ENCODE results near the gene ZNF574.

Gene ZNF574

DNA sequence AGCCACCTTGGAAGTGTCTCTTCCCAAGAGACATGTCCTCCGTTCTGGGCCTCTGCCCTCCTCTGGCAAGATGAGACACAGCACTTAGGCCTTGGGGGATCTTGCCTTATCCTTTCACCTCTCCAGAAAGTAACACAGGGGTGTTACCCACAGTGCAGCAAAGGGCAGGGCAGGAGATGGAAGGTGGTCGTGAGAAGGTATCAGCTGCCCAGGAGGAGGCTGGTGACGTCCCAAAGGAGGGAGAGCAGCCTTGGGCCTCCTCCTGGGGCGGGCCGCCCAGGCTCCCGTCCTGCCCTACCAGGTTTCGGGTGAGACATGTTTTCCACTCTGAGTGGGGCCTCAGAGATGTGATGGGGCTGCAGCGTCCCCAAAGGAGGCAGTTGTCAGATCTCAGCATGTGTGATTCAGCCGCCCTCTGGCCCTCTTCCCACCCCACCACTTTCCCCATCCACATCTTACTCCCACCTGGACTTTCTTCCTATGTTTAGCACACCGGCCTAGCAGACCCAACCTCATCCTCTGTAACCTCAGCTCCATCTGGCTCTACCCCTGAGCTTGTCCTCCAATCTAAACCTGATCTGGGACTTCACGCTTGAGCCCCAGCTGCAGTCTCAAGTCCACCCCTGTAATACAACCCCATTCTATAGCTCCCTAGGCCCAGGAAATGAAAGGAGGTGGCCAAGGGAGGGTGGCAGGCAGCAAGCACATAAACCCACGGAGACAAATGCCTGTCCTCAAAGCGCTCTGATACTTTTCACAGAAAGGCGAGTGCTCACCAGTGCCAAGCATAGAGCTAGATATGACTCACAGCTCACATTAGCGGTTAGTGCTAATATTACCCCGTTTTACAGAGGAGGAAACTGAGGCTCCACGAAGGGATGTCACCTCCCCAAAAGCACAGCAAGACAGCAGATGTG, 47.0 kb downstream of the ZNF574 start:
- DNase-seq (ENCODE audit: low read depth in 4 of 4, low spot score in 1 of 4), result peak in 3 of 4 experiments; percentile 55 to 77 (median 63)

DNA sequence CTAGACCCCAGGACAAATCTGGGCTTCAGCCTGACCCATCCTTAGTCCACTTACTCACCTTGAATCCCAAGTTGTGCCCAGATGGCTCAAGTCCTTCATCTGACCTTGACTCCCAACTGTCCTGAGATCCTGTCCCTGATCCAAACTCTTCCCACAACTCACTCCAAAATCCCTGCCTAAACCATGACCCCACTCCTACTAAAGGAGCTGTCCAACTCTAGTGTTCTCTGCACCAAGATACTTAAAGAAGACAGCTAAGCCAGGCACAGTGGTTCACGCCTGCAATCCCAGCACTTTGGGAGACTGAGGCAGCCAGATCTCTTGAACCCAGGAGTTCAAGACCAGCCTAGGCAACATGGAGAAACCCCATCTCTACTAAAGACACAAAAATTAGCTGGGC, 47.8 kb downstream of the ZNF574 start:
- no peak for DNase-seq (ENCODE audit: low read depth in 4 of 4, low spot score in 1 of 4)

DNA sequence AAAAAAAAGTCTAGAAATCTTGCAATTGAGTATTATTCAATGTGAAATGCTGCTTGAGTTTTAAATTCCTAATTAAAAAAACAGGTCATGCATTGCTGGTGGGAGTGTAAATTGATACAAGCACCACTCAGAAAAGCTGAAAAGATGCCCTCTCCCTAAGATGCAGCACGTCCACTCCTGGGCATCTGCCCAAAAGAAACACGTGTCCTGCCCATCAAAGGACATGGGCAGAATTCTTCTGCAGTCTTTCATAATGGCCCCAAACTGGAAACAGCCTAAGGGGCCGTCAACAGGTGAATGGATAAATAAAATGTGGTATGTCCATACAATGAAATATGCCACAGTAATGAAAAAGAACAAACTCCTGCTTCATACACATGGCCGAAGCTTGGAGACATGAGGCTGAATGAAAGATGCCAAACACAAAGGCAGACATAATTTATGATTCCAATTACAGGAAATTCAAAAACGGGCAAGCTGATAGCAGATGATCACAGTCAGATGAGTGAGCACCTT, 48.5 kb downstream of the ZNF574 start:
- DNase-seq (ENCODE audit: low read depth in 4 of 4, low spot score in 1 of 4), result no peak

DNA sequence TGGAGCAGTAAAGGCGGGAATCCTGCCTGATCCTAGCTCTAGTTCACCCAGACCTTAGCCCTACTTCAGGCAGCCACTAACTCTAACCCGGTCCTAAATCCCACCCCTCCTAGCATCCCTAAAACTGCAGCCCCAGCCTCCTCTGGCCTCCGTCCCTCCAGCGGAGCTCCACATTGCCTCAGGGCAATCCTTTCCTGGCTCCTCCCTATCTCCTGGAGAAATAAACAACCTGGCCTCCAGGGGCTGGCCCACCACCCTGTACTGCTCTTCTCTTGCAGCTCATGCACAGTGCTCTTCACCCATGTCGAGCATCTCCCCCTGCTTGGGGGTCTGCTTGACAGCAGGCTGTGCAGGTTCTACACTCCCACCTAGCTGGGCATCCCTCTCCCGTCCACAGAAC, 49.6 kb downstream of the ZNF574 start:
- no peak for DNase-seq (ENCODE audit: low read depth in 4 of 4, low spot score in 1 of 4)

DNA sequence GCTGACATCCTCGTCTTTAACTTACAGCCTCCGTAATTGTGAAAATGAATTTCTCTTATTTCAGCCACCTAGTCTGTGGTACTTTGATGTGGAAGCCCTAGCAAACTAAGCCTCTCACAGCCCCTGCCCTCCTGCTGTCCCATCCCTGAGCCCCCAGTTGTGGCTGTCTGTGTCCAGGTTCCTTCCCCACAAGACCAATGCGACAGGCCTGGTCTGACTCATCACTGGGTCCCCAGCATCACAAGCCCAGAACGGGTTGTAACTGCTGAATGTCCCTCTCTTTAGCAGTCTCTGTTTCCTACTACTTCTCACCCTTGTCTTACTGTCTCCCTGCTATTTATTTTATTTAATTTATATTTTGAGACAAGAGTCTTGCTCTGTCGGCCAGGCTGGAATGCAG, 50.6 kb downstream of the ZNF574 start:
- no peak for DNase-seq (ENCODE audit: low read depth in 4 of 4, low spot score in 1 of 4)

DNA sequence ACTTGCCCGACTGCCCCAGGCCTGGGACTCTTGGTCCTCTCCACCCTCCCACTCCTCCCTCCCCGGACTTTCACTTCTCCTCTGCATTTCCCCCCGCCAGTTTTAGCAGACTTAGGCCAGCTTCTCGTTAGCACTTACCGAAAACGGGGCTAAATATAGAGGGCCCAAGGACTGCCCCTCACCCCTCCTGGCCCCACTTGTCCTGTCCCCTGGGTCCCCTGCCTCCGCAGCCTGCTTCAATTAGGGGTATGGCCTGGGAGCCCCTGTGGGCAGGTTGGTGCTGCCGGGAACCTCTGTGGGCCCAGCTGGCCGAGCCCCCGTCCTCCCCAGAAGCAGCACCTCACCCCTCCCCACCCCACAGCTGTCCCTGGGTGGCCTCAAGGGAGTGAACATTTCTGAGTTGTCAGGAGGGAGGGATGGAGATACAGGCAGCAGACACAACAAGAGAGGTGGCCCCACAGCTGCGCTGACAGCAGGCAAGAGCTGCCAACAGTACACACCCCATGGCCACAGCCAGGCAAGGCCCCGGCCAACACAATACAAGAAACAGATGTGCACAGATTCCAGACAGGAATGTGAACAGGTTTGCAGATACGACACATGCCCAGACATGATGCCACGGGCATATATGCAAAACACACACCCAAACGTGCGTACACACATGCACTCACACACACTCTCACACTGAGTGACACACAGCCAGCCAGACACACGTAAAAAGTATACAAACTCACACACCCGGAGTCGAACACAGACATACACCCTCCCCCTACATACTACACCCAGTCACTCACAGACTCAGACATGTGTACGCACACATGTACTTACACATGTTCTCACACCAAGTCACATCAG, 53.7 kb downstream of the ZNF574 start:
- no peak for DNase-seq (ENCODE audit: low read depth in 4 of 4, low spot score in 1 of 4)

DNA sequence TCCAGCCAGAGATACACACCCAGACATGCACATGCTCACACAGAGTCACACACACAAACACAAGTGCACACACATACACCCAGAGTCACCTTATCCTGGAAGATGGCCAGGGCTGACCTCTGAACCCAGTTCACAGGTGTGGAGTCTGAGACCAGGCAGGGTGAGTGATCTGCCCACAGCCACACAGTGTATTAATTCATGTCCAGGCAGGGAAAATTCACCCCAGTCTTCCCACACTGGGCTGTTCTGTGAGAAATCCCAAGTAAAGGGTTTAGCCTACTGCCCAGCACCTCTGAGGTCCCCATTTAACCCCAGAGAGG, 54.2 kb downstream of the ZNF574 start:
- DNase-seq (ENCODE audit: low read depth in 4 of 4, low spot score in 1 of 4), result no peak

Data from stimulated activated CD4-positive, alpha-beta T cell treated with anti-CD3 and anti-CD28 coated beads, Interleukin-1b, Interleukin-23, amount 100 ng/mL, for 24 hours (primary cell).